GM19452 (cell line): ENCODE measurements around the gene TANGO2.

Experiments used
- ATAC-seq: cut with Tn5 transposase; IDR thresholded peaks from one replicate; pipeline ENCODE4 v1.9.1; 2021; ENCODE audit not compliant: unreplicated experiment

TANGO2 gene

DNA sequence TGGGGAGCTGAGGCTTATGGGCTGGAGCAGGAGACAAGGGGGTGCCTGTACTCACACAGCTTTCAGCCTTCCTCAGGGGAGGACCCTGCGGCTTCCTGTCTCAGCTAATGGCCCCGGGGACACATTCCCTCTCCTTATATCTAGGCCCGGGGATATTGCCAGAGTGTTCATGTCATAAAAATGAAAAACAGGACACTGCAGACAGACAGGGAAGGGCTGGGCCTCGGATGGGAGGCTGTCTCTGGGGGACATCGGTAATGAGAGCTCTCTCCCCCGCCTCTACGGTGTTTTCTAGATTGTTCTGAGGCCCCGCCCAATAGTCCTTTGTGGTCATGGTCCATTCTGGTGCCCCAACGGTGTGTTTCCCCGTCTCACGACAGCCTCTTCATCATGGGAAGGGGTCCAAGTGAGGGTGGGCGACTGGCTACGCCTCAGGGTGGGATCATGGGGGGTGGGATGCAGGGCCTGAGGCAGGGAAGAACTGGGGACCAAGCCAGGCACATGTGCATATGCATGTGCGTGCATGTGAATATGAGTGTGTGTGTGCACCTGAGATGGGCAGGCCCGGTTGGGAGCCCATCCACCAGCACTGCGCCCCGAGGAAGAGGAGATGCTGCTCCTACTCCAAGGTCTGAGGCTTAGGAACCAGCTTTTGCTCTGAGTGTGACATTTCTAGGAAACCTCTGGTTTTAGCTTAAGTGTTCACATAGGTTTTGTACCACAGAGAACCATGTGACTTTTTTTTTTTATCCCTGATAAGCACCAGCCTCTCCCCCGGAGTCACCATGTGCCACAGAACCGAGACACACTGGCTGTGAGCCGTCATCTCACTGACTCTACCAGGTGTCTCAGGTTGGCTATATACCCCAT, 9.6 kb upstream of the TANGO2 start:
- no peak for ATAC-seq

DNA sequence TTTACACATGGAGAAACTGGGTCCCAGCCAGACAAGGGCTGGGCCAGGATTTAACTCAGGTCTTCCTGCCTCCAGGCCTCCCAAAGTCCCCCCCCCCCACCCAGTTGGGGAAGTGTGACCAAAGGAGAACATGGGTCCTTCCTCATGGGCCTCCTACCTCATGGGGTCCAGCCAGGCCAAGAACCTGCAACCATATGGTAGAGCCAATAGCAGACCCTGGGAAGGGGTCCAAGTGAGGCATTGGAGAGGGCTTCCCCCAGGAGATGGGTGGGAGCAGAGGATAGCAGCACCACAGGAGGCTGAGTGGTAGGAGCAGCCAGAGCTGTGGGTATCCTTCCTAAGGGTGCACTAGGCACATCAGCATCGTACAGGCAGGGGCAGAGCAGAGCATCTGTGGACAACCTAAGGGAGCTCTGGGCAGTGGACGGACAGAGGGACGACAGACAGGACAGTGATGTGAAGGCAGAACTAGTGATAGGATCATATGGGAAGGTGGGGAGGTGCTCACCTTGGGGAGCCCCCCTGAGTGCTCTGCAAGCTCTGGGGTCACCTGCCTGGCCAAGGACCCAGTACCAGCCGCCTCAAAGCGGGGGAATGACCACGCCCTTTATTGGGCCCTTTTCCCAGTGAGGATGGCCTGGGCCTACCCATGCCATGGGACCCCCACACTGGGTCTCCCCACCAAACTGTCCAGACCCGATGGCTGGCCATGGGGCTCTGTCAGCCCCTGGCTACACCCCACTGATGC, 8.7 kb upstream of the TANGO2 start:
- no peak for ATAC-seq

DNA sequence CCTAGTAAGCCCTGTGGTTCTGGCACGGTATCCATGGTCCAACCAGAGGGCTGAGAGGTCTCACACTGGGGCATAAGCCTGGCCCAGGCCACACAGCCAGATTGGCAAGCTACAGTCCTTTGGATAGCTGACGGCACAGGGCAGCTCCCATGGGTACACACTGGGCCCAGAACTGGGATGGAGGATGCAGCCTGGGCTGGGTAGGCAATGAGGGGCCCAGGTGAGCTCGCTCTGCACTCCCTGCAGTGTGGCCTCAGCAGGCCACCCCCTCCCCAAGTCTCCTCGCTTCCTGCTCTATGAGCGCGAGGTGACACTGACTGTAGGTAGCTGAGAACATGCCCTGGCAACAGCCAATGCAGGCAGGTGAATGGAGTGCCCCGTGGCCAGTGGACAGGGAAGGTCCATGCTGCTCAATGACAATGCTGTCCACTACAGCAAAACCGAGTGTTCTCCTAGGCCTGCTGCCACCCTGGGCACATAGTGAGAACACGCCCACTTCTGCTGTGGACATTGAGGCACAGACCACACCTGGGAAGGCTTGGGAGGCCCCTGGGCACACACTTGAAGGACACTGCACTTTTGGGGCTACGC, 8.1 kb upstream of the TANGO2 start:
- no peak for ATAC-seq

DNA sequence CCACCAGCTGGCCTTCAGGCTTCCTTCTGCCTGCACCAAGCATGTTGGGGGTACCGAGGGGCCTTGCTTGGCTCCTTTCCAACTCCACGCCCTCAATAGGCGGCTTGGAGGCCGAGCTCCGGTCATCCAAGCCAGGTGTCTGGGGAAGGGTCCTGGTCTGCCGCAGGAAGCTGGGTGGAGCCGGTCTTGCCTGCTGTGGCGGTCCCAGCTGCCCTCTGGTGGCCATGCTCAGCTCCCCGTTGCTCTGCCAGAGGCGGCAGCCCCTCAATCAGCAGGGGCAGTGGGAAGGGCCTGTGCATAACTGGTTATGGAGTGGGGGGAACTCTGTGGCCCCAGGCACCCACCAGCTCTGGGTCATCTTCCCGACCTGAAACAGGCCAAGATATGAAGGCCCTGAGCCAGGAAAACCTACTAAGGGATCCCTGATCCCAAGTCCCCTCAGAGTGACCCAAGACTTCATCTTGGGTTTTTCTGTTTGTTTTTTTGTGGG, 7.5 kb upstream of the TANGO2 start:
- no peak for ATAC-seq

DNA sequence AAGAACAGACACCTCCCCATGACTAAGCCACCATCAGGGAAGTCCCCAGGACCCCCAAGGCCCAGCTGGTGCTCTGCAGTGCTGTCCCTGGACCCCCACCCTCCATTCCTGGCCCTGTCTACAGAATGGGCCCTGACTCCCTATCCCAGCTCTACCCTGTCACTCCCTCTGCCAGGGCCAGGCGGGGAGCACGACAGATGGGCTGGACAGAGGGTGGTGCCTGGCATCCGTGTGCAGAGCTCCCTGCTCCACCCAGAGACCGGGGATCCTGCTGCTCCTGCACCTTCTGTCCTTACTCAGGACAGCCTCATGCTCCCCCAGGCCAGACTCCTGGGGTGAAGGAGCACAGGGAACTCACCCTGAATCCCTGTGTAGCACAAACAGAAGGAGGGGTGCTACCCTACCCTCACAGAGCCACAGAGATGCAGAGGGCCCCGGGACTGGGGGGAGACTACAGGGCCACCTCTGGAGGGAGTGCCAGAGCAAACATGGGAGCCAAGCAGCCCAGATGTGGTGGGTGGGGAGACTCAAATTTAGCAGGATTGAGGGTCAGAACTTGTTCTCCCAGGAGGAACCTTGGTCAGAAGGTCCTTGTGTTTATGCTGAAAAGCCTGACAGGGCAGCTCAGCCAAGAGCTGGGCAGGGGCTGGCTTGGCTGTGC, 6.3 kb upstream of the TANGO2 start:
- ATAC-seq = no peak

DNA sequence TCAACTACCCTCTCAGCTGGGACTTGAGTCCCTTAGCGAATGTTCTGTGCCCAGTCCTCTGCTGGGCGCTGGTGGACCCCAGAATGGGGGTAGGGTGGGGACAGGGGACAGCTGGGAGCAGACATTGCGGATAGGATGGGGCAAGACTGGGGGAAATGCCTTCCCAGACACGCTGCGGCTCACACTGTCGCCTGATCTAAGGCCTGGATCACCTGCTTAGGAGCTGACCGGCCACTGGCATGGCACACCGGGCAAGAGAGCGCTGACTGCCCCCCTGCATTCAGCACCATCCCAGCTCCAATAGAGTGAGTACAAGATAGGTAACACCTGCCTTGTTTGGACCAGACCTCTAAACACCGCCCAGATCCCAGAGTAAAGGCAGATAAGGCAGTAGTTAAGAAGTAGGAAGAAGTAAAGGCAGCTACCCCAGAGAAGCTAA, 5.7 kb upstream of the TANGO2 start:
- no peak for ATAC-seq

DNA sequence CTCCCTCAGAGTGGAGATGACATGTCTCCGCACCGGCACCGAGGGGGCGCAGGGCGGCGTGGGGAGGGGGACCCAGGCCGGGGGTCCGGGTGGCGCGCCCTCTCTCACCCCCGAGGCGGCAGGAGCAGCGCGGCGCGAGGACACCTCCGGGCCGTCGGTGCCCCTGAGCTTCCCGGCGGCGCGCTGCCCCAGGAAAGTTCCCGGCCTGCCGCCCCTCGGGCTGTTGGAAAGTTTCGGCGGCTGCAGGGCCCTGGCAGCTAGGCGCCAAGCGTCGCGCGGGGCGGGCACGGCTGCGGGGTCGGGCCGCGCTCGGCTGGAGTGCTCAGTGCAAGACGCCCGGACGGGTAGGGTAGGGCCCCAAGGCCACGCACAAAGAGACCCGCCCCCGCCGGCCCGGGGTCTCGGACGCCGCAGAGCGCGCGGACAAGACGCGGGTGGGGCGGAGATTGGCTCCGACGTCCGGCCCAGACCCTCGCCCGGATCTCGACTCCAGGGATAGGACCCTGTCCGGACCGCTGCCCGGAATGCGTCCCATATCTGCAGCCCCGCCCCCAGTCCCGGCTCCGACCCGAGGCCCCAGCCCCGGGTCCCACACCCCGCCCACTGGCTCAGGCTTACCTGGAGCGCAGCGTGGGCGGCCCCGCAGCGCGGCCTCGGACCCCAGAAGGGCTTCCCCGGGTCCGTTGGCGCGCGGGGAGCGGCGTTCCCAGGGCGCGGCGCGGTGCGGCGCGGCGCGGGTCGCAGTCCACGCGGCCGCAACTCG, 4.8 kb upstream of the TANGO2 start:
- ATAC-seq = no peak

DNA sequence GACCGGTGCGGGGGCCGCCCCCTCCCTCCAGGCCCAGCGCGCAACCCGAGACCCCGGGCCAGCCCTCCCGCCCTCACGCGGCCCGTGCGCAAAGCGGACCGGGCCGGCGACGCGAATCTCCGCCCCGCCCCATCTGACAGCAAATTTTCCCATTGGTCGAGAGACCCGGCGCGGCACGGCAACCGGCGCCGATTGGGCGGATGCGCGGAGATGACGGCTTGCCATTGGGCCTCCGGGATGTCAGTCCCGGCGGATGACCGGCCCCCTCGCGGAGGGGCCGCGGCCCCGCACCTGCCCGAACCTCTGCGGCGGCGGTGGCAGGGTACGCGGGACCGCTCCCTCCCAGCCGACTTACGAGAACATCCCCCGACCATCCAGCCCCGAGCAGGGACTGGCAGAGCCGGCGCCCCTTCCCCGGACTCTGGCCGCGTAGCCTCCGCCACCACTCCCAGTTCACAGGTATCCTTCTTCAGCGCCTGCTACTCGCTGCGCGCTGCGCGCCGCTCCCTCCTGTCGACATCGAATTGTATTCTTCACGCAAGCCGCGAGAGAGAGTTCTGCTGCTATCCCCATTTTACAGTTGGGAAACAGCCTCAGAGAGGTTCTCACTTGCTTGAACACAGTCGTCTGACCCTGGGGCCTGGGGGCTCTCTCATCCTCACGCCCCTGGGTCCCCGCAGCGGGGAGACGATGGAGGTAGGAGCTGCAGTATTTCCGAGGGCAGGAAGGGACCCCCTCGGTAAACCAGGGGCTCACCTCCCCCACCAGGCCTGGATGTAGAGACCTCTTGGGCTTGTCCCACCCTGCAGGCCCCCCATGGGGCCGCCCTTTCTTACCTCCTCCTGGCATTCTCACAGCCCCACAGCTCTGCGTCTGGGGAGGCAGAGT, 3.9 kb upstream of the TANGO2 start, which contains the start of gene ARVCF:
Gene ARVCF (minus strand): TSS at position 90 of the 888 bp plus-strand sequence. CDS start 26,029 bp downstream, outside the sequence.
- ATAC-seq = peak; percentile 60

DNA sequence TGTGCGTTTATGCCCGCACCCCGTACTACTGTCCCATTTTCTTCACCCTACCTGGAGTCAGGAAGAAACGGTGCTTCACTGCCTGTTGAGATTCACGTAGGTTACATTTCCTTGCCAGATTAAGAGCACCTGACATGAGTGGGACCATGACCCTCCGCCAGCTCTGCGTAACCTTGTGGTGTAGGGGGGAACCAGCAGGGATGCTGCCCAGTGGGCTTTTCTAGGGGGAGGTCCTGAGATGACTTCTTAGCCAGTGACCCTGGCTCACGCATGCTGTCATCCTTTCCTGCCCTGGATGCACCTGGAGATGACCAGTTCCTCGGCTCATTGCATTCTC, 3.3 kb upstream of the TANGO2 start:
- no peak for ATAC-seq

DNA sequence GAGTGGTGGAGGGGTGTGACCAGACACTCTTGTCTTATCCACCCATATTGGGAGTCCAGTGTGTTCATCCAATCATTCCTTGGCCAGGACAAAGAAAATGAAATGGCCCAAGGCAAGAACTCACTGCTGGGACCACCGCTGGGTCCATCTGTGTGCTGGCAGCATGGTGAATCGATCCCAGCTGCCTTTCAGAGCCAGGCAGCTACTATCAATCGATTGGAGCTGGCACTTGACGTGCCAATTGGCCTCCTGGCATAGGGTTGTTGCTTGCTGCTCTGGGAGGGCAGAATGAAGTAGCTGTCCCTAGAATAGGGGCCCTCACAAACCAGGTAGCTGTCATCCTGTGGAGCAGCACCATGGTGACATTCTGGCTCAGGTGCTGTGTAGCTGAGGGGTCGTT, 2.9 kb upstream of the TANGO2 start:
- ATAC-seq = no peak

DNA sequence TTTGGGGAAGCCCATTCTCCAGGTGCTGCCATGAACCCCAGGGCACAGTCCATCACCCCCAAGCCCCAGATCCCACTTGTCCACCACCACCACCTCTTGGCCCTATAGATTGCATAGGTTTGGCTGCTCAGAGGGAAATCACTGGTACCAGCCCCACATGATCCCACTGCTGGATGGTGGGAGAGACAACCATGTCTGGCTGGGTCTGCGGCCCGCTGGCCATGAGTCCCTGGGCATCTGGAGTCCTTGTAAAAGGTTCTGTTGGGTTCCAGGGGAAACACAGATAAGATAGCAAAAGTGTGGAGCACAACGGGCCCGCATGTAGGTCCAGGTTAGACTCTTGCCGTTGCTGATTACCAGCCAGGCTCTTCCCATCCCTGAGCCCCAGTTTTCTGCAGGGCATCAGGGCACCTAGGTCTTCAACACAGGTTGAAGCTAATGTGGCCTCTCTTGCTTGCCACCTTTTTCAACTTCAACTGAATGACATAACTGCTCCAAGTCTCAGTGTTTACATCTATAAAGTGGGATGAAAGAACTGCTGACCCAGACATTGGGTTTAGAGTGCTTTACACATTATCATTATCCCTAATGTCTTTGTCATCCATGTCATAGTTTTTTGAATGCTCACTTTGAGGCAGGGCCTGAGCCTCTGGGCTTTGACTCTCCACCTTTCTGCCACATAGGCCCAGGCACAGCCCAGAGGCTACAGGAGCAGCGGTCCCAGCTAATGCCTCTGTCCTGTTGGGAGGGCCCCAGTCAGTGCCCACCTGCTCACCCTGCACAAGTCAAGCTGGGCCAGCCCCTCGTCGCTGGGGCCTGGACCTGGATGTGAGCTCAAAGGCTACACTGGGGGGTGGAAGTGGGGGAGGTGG, 1.0 kb upstream of the TANGO2 start:
- no peak for ATAC-seq

DNA sequence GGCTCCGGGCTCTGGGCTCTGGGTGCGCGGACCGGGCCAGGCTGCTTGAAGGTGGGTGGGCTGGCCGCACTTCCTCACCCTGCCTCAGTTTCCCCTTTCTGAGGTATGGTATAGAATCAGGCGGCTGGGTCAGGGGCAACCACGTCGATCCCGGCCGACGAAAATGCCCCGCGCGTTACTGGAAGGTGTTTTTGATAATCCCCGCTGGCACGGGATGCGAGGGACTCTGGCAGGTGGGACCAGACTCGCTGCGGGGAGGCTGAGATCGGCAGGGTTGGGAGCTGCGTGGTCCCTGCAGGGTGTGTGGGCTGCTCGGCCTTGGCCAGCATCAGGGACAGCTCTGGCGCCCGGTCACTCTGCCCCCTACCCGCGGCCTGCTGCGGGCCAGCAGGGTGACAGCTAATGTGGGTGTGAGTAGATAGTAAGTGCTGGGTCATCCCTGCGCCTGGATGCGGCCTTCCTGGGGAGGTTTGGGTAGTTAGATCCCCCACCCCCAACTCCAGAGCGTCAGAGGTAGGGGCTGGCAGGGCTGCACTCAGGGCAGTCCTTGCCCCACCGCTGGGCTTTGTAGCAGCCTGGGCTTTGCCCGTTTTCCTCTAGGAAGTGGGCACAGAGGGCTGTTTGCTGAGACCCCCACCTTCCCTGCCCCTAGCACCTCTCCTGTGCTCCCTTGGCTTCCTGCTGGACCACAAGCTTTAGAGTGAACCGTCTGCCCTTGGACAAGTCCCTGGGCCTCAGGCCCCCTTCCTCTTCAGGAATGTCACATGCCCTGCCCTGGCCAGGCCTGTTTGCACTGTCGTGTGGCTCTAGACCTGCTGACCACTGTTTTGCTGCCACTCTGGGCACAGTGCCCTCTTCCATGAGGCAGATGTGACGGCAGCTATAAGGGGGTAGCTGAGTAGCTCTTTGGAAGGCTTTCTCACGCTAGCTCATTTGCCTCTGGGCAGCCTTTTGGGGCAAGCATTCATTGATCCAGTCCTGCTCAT, 579 bp downstream of the TANGO2 start:
- no peak for ATAC-seq

DNA sequence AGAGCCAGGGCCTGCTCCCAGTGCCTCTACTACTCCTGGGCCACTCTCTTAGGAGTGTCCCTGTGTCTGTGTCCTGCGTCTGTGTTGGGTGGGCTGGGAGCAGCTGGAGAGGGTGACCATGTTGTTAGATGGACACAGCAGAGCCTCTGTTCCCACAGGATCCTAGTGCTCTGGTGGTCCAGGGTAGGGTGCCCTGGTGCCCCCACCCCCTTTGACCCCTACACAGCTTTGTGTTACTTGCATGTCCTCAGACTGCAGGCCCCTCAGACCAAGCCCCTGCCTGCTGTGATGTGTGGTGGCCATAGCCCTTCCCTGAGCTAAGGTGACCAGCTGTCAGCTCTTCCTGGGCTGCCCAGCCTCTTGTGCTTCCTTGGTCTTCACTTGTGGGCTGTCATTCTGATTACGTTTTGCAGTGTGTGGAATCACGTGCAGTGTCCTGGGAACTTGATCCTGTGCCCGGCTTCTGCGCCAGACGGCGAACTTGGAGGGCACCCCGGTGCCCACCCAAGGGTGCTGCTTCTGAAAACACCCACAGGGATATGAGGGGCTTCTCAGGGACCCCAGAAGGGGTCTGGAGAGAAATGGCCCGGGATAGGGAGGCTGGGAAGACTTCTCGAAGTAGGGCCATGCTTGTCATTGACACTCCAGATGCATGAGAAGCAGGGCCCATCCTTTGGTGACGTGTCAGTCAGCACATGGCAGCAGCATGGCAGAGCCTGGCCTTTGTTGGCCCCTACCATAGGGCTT, 1.5 kb downstream of the TANGO2 start:
- ATAC-seq = no peak

DNA sequence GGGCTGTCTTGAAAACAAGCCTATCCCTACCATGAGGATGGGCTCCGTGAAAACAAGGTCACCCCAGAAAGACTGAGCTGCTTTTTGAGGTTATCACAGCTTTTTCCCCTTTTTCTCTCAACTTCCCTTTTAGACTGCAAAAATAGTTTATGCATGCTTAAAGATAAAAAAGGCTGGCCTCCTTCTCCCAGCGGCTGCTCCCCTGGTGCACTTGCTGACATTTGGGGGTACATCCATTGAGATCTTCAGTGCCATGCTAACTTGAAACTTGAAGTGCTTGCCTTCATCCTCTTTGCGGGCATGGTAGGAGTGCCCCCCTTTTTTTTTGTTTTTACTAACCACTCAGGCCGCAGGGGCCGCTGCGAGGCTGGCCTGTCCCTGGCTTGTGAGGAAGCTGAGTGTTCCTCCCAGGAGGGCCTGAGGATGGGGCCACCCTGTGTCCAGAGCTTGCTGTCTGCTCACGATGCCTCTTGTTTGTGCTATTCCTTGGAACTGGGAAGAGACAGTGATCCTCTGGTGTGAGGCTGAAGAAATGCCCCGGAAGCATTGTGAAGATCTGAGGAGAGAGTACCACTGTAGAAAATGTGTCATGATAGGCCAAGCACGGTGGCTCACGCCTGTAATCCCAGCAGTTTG, 2.2 kb downstream of the TANGO2 start:
- no peak for ATAC-seq

DNA sequence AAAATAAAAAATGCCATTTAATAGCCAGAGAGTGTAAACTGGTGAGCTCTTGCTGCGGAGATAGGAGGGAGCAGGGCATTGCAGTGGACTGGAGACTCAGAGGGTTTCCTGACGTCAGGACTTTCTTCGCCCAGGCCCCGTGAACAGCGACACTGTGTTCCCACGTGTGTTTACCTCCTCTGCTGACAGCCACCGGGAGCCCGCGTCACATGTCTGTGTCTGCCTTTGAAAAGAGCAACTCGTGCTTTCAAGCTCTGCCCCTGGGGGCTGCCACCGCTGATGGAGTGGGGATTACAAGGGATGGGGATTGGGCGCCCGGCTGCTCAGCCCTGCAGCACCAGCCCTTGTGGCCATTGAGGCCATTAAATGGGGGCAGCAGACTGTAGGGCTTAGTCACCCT, 3.3 kb downstream of the TANGO2 start:
- ATAC-seq = no peak
